Left lung (tissue), 10 donors: Measurements from ENCODE around the gene HADHA. TPM values are rescaled to one million over a fixed set of nuclear protein-coding genes. Genes with fewer than 3 reads are reported as not detected.
"Not testable (repeated sequence)": the region's sequence is repeated elsewhere in the genome, so short reads cannot be mapped to it uniquely, and the experiment has no call there.

Source experiments
- ATAC-seq: fragments of 200-7000 bp; cut with Tn5 transposase; one replicate; pipeline ENCODE4 v1.9.1; 2020; ENCODE audit warnings: moderate library complexity
- DNase-seq, 4 donors: peaks; one replicate each; pipeline ENCODE4 v3.0.0-alpha.2; 2013 to 2020
- H3K27ac ChIP-seq, 2 donors: fragments of 200-600 bp; sonication (generic) in 1 of 2; one replicate each; pipeline versions ENCODE4 v1.5.0 to v1.8.0; 2020 to 2021
- H3K27me3 ChIP-seq, 2 donors: fragments of 200-600 bp; sonication (generic) in 1 of 2; one replicate each; pipeline versions ENCODE4 v1.5.0 to v1.8.0; 2020 to 2021
- H3K36me3 ChIP-seq, 2 donors: fragments of 200-600 bp; sonication (generic) in 1 of 2; one replicate each; pipeline versions ENCODE4 v1.5.0 to v1.8.0; 2020 to 2021
- H3K4me1 ChIP-seq, 2 donors: fragments of 200-600 bp; one replicate each; pipeline ENCODE4 v1.8.0; 2021
- H3K4me3 ChIP-seq, 2 donors: fragments of 200-600 bp; sonication (generic) in 1 of 2; one replicate each; pipeline versions ENCODE4 v1.5.0 to v1.8.0; 2020 to 2021; ENCODE audit warnings: mild to moderate bottlenecking in 1 of 2
- H3K9me3 ChIP-seq, 2 donors: fragments of 200-600 bp; sonication (generic) in 1 of 2; one replicate each; pipeline versions ENCODE4 v1.5.0 to v1.8.0; 2020 to 2021
- CTCF ChIP-seq, 2 donors: fragments of 200-600 bp; sonication (generic) in 1 of 2; IDR thresholded peaks; one replicate each; pipeline versions ENCODE4 v1.5.0 to v1.8.0; 2021; ENCODE audit warnings: antibody characterized with exemption in 2 of 2
- intact Hi-C, 2 donors: fragments of 100-400 bp; cut with DNase I; formaldehyde crosslinking; loops; one replicate each; pipeline versions ENCODE4 v1.11.2 to v1.14.2; 2022
- polyA plus RNA-seq, 6 donors: library from polyadenylated mRNA; unstranded; fragments of 120-200 nt; gene quantifications; one replicate each; pipeline ENCODE4 v1.2.1, GENCODE V29; 2013; ENCODE audit not compliant: insufficient read length in 6 of 6
- total RNA-seq, 2 donors: library from RNA; stranded (reverse); fragmentation: NEBNext Ultra II Directional; extraction: Animal tissue kit (Norgen Biotek cat#: 25700); gene quantifications; one replicate each; pipeline ENCODE4 v1.2.1, GENCODE V29; 2021
- donor health status: DM: no; HTN: yes; CAD: no.
- donor health status: DM: no; HTN: no; CAD: no.

HADHA gene
- total and polyA plus RNA-seq, 8 donors: 126 to 241 (median 198) TPM

GRCh38 chr2:26276484-26277227, 32.2 kb upstream of the HADHA start:
- Histone ChIP-seq H3K27me3 (no peaks in the 10 kb centered on the region), H3K4me1 (peaks cover 16 to 38% of the 10 kb centered on the region in 2 donors), H3K27ac (no peak overlapping the region), H3K9me3 (no peaks in the 10 kb centered on the region), H3K4me3 (no peak overlapping the region), H3K36me3 (peaks cover 4 to 64% of the 10 kb centered on the region in 2 donors)
- intact Hi-C loops: no loop called here
- TF ChIP-seq CTCF (IDR thresholded peaks at IDR 0.05): no peak
- ATAC-seq (no peak), DNase-seq (no peak)

GRCh38 chr2:26274058-26274613, 29.7 kb upstream of the HADHA start:
- peaks cover 2 to 39% of the 10 kb centered on the region in 2 donors for H3K36me3 ChIP-seq
- DNase-seq (peak in 3 of 4 donors; percentile 36 to 82 (median 73)), ATAC-seq (peak; percentile 83)
- no peaks in the 10 kb centered on the region for H3K27me3 ChIP-seq
- H3K4me1 ChIP-seq: peaks cover 16 to 55% of the 10 kb centered on the region in 2 donors
- TF ChIP-seq CTCF (IDR thresholded peaks at IDR 0.05): no peak
- H3K4me3 ChIP-seq: no peak overlapping the region
- intact Hi-C loops: no loop called here
- H3K27ac ChIP-seq: peak overlapping the region; percentile 50 to 67
- no peaks in the 10 kb centered on the region for H3K9me3 ChIP-seq

- no peak for TF ChIP-seq CTCF (IDR thresholded peaks at IDR 0.05)
- Histone ChIP-seq H3K36me3 (peaks cover 0 to 32% of the 10 kb centered on the region in 2 donors), H3K4me3 (no peak overlapping the region), H3K4me1 (peaks cover 16 to 62% of the 10 kb centered on the region in 2 donors), H3K9me3 (no peaks in the 10 kb centered on the region), H3K27me3 (no peaks in the 10 kb centered on the region), H3K27ac (peak overlapping the region; percentile 50 to 67)
- no peak for DNase-seq
- peak; percentile 34 for ATAC-seq
- intact Hi-C loops: no loop called here
These were observed 29.1 kb upstream of the HADHA start for GRCh38 chr2:26273501-26273900.

GRCh38 chr2:26270373-26270772, 25.9 kb upstream of the HADHA start:
- no peaks in the 10 kb centered on the region for H3K27me3 ChIP-seq
- no peak for ATAC-seq
- no peaks in the 10 kb centered on the region for H3K9me3 ChIP-seq
- no peak overlapping the region for H3K4me3 ChIP-seq
- no peak for DNase-seq
- intact Hi-C loops: no loop called here
- H3K27ac ChIP-seq: peak overlapping the region in 1 of 2 donors; percentile 62
- H3K36me3 ChIP-seq: peaks cover 0 to 17% of the 10 kb centered on the region in 2 donors
- no peak for TF ChIP-seq CTCF (IDR thresholded peaks at IDR 0.05)
- H3K4me1 ChIP-seq: peaks cover 16 to 62% of the 10 kb centered on the region in 2 donors

- ATAC-seq: no peak
- intact Hi-C loops: no loop called here
- Histone ChIP-seq H3K27me3 (no peaks in the 10 kb centered on the region), H3K4me1 (peaks cover 16 to 54% of the 10 kb centered on the region in 2 donors), H3K27ac (peak overlapping the region; percentile 34 to 62), H3K36me3 (peaks cover 0 to 24% of the 10 kb centered on the region in 2 donors), H3K4me3 (no peak overlapping the region), H3K9me3 (no peaks in the 10 kb centered on the region)
- DNase-seq: no peak
- no peak for TF ChIP-seq CTCF (IDR thresholded peaks at IDR 0.05)
These were observed 25.2 kb upstream of the HADHA start for GRCh38 chr2:26269571-26270158.

GRCh38 chr2:26268670-26269385, 24.4 kb upstream of the HADHA start:
- H3K4me3 ChIP-seq, intact Hi-C loops, H3K9me3 ChIP-seq, ATAC-seq, H3K27me3 ChIP-seq, DNase-seq: not testable (repeated sequence)
- Histone ChIP-seq H3K27ac (peak overlapping the region; percentile 34 to 62), H3K4me1 (peaks cover 7 to 46% of the 10 kb centered on the region in 2 donors), H3K36me3 (peaks cover 0 to 32% of the 10 kb centered on the region in 2 donors)
